ENCODE measurements around the gene OR2T29. TPM values are rescaled to one million over a fixed set of nuclear protein-coding genes. Genes with fewer than 3 reads are reported as not detected.
"Not testable (repeated sequence)": the region's sequence is repeated elsewhere in the genome, so short reads cannot be mapped to it uniquely, and the experiment has no call there.

Gene OR2T29
- total RNA-seq (2014; rRNA removed) = not detected in 2 replicates
- polyA plus RNA-seq (2012) = not detected

GRCh38 chr1:248562672-248563071 lies at the start of gene OR2T29:
Gene OR2T29 (minus strand): TSS chr1:248562772. CDS start chr1:248559491, 3,281 bp downstream.
- not testable (repeated sequence) for DNase-seq (ENCODE audit: low read depth)

- DNase-seq (ENCODE audit: low read depth) = no peak
These were observed 49.4 kb upstream of the OR2T29 start for GRCh38 chr1:248611883-248612414.

- no peak for DNase-seq (ENCODE audit: low read depth)
These were observed 47.7 kb upstream of the OR2T29 start for GRCh38 chr1:248610301-248610700.

- DNase-seq (ENCODE audit: low read depth) = peak; percentile 55
These were observed 36.8 kb upstream of the OR2T29 start for GRCh38 chr1:248599396-248599795.

GRCh38 chr1:248597589-248597988 lies 35.0 kb upstream of the OR2T29 start, which contains the start of gene OR2T10:
Gene OR2T10 (minus strand): TSS chr1:248597700. CDS start chr1:248593768, 3,932 bp downstream.
- no peak for DNase-seq (ENCODE audit: low read depth)

- DNase-seq (ENCODE audit: low read depth) = peak; percentile 8
These were observed 34.0 kb upstream of the OR2T29 start for GRCh38 chr1:248596615-248597014.

GRCh38 chr1:248593226-248593625 lies 30.7 kb upstream of the OR2T29 start:
- no peak for DNase-seq (ENCODE audit: low read depth)

- DNase-seq (ENCODE audit: low read depth) = no peak
These were observed 30.1 kb upstream of the OR2T29 start for GRCh38 chr1:248592655-248593054.

GRCh38 chr1:248590055-248590454 lies 27.5 kb upstream of the OR2T29 start:
- no peak for DNase-seq (ENCODE audit: low read depth)

GRCh38 chr1:248589334-248589733 lies 26.8 kb upstream of the OR2T29 start:
- DNase-seq (ENCODE audit: low read depth) = no peak

GRCh38 chr1:248585266-248585665 lies 22.7 kb upstream of the OR2T29 start:
- DNase-seq (ENCODE audit: low read depth) = no peak

- no peak for DNase-seq (ENCODE audit: low read depth)
These were observed 13.8 kb upstream of the OR2T29 start for GRCh38 chr1:248576260-248576980.

- DNase-seq (ENCODE audit: low read depth) = not testable (repeated sequence)
These were observed 12.1 kb upstream of the OR2T29 start, which contains the start of gene OR2T34 for GRCh38 chr1:248574657-248575056. Gene OR2T34 (minus strand): TSS chr1:248574757. CDS start chr1:248574757, 0 bp downstream.

- DNase-seq (ENCODE audit: low read depth) = not testable (repeated sequence)
These were observed 11.3 kb upstream of the OR2T29 start for GRCh38 chr1:248573856-248574255.

GRCh38 chr1:248572049-248572448 lies 9.5 kb upstream of the OR2T29 start:
- DNase-seq (ENCODE audit: low read depth) = not testable (repeated sequence)

GRCh38 chr1:248570811-248571210 lies 8.2 kb upstream of the OR2T29 start:
- DNase-seq (ENCODE audit: low read depth) = not testable (repeated sequence)

- not testable (repeated sequence) for DNase-seq (ENCODE audit: low read depth)
These were observed 6.5 kb upstream of the OR2T29 start for GRCh38 chr1:248569049-248569448.

- not testable (repeated sequence) for DNase-seq (ENCODE audit: low read depth)
These were observed 3.2 kb upstream of the OR2T29 start for GRCh38 chr1:248565530-248566373.

- not testable (repeated sequence) for DNase-seq (ENCODE audit: low read depth)
These were observed 11.5 kb downstream of the OR2T29 start for GRCh38 chr1:248551027-248551426.

GRCh38 chr1:248547383-248547782 lies 15.2 kb downstream of the OR2T29 start:
- not testable (repeated sequence) for DNase-seq (ENCODE audit: low read depth)

GRCh38 chr1:248537449-248537848 lies 25.1 kb downstream of the OR2T29 start:
- DNase-seq (ENCODE audit: low read depth) = not testable (repeated sequence)

- no peak for DNase-seq (ENCODE audit: low read depth)
These were observed 40.7 kb downstream of the OR2T29 start for GRCh38 chr1:248521856-248522255.

Data from LHCN-M2 (cell line).